Measurements from ENCODE around the gene PDGFA. TPM values are rescaled to one million over a fixed set of nuclear protein-coding genes. Genes with fewer than 3 reads are reported as not detected.

The PDGFA gene
- total RNA-seq, 2 experiments from 2014 or later: not detected

DNA sequence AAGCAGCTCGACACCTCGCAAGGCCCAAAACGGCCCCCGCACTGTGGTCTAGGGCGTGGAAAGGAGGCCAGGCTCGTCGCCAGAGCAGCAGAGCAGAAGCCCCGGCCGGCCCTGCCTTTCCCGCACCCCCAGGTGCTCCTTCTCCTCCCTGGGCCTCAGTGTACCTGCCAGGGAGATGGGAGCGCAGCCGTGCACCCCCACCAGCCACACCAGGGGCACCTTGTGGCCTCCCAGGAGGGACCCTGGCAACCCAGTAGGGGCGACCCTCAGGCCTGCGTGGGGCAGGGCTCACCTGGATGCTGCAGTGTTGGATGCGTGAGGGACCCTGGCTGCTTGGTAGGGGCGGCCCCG is 9.5 kb downstream of the PDGFA start:
- DNase-seq (ENCODE audit: low spot score): no peak
- H3K9me2 ChIP-seq (ENCODE audit: insufficient read depth, low read length): no peaks in the 10 kb centered on the region
- no peaks in the 10 kb centered on the region for H3K79me2 ChIP-seq (ENCODE audit: insufficient read depth, low read depth, low read length)
- no peaks in the 10 kb centered on the region for H3K4me1 ChIP-seq (ENCODE audit: insufficient read depth, low read length, poor library complexity, severe bottlenecking)
- intact Hi-C loops (cut with micrococcal nuclease; ENCODE audit: unreplicated experiment): no loop called here
- POLR2A ChIA-PET: no interaction called here
- H3K36me3 ChIP-seq (ENCODE audit: insufficient read depth, low read length): no peaks in the 10 kb centered on the region
- H3K4me2 ChIP-seq (ENCODE audit: low read length): no peak overlapping the region
- H4K20me1 ChIP-seq (ENCODE audit: insufficient read depth, low read length): no peaks in the 10 kb centered on the region
- CTCF ChIA-PET (ENCODE audit: unreplicated experiment): no interaction called here
- H3K27ac ChIP-seq (ENCODE audit: low read depth, low read length, poor library complexity, severe bottlenecking): no peak overlapping the region
- no peak overlapping the region for H2AFZ ChIP-seq (ENCODE audit: low read length)
- TF ChIP-seq, protein P1, sequence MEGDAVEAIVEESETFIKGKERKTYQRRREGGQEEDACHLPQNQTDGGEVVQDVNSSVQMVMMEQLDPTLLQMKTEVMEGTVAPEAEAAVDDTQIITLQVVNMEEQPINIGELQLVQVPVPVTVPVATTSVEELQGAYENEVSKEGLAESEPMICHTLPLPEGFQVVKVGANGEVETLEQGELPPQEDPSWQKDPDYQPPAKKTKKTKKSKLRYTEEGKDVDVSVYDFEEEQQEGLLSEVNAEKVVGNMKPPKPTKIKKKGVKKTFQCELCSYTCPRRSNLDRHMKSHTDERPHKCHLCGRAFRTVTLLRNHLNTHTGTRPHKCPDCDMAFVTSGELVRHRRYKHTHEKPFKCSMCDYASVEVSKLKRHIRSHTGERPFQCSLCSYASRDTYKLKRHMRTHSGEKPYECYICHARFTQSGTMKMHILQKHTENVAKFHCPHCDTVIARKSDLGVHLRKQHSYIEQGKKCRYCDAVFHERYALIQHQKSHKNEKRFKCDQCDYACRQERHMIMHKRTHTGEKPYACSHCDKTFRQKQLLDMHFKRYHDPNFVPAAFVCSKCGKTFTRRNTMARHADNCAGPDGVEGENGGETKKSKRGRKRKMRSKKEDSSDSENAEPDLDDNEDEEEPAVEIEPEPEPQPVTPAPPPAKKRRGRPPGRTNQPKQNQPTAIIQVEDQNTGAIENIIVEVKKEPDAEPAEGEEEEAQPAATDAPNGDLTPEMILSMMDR (conservative IDR thresholded peaks at IDR 0.05; ENCODE audit: low read length): no peak
- TF ChIP-seq EZH2phosphoT487 (IDR thresholded peaks at IDR 0.05; ENCODE audit: borderline replicate concordance, low read depth, low read length): no peak
- no peaks in the 10 kb centered on the region for H3K9me3 ChIP-seq (ENCODE audit: low read length)
- BruUV-seq (replicated peaks): no TSS peak
- H3K4me3 ChIP-seq (ENCODE audit: low read depth, low read length, poor library complexity, severe bottlenecking): no peak overlapping the region

DNA sequence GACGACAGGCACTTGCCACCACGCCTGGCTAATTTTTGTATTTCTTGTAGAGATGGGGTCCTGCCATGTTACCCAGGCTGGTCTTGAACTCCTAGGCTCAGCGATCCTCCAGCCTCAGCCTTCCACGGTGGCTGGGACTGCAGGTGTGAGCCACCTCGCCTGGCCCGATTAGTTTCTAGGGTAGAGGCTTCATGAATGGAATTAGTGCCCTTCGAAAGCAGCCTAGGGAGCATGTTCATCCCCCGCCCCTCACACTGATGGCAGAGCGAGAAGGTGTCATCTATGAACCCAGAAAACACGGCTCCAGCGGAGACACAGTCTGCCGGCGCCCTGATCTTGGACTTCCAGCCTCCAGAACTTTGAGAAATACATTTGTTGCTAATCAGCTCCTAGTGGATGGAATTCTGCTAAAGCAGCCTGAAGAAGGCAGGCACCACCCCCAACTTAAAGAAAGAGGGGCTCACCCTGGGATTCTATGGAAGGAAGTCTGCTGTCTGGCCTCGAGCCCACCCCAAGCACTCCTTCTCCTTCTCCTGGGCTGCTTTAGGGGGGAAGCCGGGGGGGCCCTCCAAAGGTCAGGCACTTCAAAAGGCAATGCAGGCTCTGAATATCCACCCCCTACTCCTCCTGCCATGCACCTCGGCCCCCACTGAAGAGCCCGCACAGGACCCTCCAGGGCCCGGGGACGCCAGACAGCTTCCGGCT is 10.1 kb downstream of the PDGFA start:
- no peak overlapping the region for H3K4me3 ChIP-seq (ENCODE audit: low read depth, low read length, poor library complexity, severe bottlenecking)
- H3K36me3 ChIP-seq (ENCODE audit: insufficient read depth, low read length): no peaks in the 10 kb centered on the region
- intact Hi-C loops (cut with micrococcal nuclease; ENCODE audit: unreplicated experiment): no loop called here
- no peaks in the 10 kb centered on the region for H3K79me2 ChIP-seq (ENCODE audit: insufficient read depth, low read depth, low read length)
- H3K4me2 ChIP-seq (ENCODE audit: low read length): no peak overlapping the region
- H4K20me1 ChIP-seq (ENCODE audit: insufficient read depth, low read length): no peaks in the 10 kb centered on the region
- H3K9me2 ChIP-seq (ENCODE audit: insufficient read depth, low read length): no peaks in the 10 kb centered on the region
- ChIA-PET CTCF (ENCODE audit: unreplicated experiment) (no interaction called here), POLR2A (no interaction called here)
- no peaks in the 10 kb centered on the region for H3K4me1 ChIP-seq (ENCODE audit: insufficient read depth, low read length, poor library complexity, severe bottlenecking)
- no peak overlapping the region for H3K27ac ChIP-seq (ENCODE audit: low read depth, low read length, poor library complexity, severe bottlenecking)
- DNase-seq (ENCODE audit: low spot score): no peak
- BruUV-seq (replicated peaks): no TSS peak
- no peak overlapping the region for H2AFZ ChIP-seq (ENCODE audit: low read length)
- TF ChIP-seq, protein P1 (conservative IDR thresholded peaks at IDR 0.05; ENCODE audit: low read length): no peak
- TF ChIP-seq EZH2phosphoT487 (IDR thresholded peaks at IDR 0.05; ENCODE audit: borderline replicate concordance, low read depth, low read length): no peak
- H3K9me3 ChIP-seq (ENCODE audit: low read length): no peaks in the 10 kb centered on the region

GRCh38 chr7:508461-509170 is 11.0 kb downstream of the PDGFA start:
- H3K4me3 ChIP-seq (ENCODE audit: low read depth, low read length, poor library complexity, severe bottlenecking): no peak overlapping the region
- no peaks in the 10 kb centered on the region for H3K4me1 ChIP-seq (ENCODE audit: insufficient read depth, low read length, poor library complexity, severe bottlenecking)
- no peak overlapping the region for H3K27ac ChIP-seq (ENCODE audit: low read depth, low read length, poor library complexity, severe bottlenecking)
- H3K79me2 ChIP-seq (ENCODE audit: insufficient read depth, low read depth, low read length): no peaks in the 10 kb centered on the region
- no peaks in the 10 kb centered on the region for H4K20me1 ChIP-seq (ENCODE audit: insufficient read depth, low read length)
- ChIA-PET CTCF (ENCODE audit: unreplicated experiment) (no interaction called here), POLR2A (interaction anchor here (0.6 kb wide), 1 partner anchor 201 kb away, joined by 4 read pairs; no protein-coding TSS in a partner anchor)
- no peaks in the 10 kb centered on the region for H3K9me3 ChIP-seq (ENCODE audit: low read length)
- no peak for DNase-seq (ENCODE audit: low spot score)
- no peaks in the 10 kb centered on the region for H3K9me2 ChIP-seq (ENCODE audit: insufficient read depth, low read length)
- H2AFZ ChIP-seq (ENCODE audit: low read length): no peak overlapping the region
- no peak overlapping the region for H3K4me2 ChIP-seq (ENCODE audit: low read length)
- BruUV-seq (replicated peaks): no TSS peak
- TF ChIP-seq, protein P1 (conservative IDR thresholded peaks at IDR 0.05; ENCODE audit: low read length): no peak
- TF ChIP-seq EZH2phosphoT487 (IDR thresholded peaks at IDR 0.05; ENCODE audit: borderline replicate concordance, low read depth, low read length): no peak
- intact Hi-C loops (cut with micrococcal nuclease; ENCODE audit: unreplicated experiment): no loop called here
- no peaks in the 10 kb centered on the region for H3K36me3 ChIP-seq (ENCODE audit: insufficient read depth, low read length)
